ENCODE results near the gene TCHHL1.

DNA sequence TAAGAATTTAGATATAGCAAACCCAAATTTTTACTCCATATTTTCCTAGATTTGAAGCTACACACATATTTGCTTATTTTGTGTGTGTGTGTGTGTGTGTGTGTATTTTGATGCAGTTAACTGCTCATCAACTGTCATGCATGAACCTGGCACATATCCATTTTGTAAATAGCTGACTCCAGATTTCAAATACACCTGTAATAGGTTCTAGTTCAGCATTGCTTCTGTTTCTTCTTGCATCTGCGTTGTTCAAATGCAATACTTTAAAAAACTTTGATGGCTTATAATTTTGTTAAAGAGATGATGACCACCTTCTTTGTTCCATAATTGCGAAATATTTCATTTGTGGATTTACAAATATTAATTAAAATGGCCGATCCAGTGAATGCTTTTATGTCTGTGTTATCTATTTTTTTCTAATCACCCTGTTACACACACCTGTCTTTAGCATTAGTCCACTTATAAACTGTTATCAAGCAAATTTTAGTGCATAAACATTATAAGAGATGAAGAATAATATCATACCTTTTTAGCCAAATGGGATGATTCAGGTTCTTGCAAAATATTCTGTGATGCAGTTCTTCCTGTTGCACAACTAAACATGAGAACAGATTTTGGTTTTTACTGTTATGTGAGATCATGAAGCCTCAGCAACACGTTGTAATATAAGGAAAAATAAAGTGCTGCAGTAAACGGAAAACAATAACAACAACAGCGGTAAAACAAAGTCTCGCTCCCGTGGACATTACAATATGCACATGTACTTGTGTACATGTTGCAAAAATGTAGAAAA, 39.4 kb downstream of the TCHHL1 start:
- TF ChIP-seq POLR2A (IDR thresholded peaks at IDR 0.05) (no peak), EP300 (IDR thresholded peaks at IDR 0.05) (no peak), POLR2AphosphoS5 (IDR thresholded peaks at IDR 0.05) (no peak)
